ENCODE measurements around the gene EXT2.

EXT2 gene

DNA sequence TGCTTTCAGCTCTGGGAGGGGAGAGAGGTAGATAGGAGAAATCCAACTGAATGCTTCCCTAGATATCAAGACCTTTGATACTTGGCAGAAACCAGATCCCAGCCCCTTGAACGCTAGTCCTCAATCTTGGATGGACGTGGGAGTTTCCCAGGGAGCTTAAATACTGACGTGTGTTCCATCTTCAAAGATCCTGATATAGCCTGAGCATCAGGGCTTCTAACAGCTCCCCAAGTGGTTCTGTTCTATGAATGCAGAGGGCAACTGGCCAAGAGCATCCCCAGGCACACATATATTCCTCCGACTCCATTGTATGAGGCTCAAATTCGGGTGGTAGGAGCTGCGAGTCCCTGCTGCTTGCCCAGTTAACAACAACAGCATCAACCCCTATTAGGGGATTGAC lies 38.1 kb upstream of the EXT2 start:
- in situ Hi-C loops (cut with HindIII; ENCODE audit: low sequenced_read_pairs) = no loop called here
- no peak for DNase-seq (ENCODE audit: low read depth, low spot score)
- H3K4me3 ChIP-seq (ENCODE audit: low read depth, low read length) = no peak overlapping the region
- TF ChIP-seq, protein P1, sequence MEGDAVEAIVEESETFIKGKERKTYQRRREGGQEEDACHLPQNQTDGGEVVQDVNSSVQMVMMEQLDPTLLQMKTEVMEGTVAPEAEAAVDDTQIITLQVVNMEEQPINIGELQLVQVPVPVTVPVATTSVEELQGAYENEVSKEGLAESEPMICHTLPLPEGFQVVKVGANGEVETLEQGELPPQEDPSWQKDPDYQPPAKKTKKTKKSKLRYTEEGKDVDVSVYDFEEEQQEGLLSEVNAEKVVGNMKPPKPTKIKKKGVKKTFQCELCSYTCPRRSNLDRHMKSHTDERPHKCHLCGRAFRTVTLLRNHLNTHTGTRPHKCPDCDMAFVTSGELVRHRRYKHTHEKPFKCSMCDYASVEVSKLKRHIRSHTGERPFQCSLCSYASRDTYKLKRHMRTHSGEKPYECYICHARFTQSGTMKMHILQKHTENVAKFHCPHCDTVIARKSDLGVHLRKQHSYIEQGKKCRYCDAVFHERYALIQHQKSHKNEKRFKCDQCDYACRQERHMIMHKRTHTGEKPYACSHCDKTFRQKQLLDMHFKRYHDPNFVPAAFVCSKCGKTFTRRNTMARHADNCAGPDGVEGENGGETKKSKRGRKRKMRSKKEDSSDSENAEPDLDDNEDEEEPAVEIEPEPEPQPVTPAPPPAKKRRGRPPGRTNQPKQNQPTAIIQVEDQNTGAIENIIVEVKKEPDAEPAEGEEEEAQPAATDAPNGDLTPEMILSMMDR (IDR thresholded peaks at IDR 0.05; ENCODE audit: low read depth, low read length) = peak; percentile 2

DNA sequence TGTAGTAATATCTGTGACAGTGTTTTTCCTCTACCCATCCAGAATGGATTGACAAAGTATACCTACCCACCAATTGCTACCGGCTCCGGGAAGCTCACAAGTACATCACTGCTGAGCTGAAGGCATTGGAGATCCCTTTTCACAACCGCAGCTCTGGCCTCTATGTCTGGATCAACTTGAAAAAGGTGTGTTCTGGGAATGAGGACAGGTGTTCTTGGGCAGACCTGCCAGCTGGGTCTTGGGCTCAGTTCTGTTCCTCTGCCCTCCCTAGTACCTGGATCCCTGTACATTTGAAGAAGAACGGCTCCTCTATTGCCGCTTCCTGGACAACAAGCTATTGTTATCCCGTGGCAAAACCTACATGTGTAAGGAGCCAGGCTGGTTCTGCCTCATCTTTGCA lies 37.2 kb upstream of the EXT2 start:
- H3K4me3 ChIP-seq (ENCODE audit: low read depth, low read length) = no peak overlapping the region
- no peak for DNase-seq (ENCODE audit: low read depth, low spot score)
- in situ Hi-C loops (cut with HindIII; ENCODE audit: low sequenced_read_pairs) = no loop called here
- TF ChIP-seq, protein P1 (IDR thresholded peaks at IDR 0.05; ENCODE audit: low read depth, low read length) = no peak

DNA sequence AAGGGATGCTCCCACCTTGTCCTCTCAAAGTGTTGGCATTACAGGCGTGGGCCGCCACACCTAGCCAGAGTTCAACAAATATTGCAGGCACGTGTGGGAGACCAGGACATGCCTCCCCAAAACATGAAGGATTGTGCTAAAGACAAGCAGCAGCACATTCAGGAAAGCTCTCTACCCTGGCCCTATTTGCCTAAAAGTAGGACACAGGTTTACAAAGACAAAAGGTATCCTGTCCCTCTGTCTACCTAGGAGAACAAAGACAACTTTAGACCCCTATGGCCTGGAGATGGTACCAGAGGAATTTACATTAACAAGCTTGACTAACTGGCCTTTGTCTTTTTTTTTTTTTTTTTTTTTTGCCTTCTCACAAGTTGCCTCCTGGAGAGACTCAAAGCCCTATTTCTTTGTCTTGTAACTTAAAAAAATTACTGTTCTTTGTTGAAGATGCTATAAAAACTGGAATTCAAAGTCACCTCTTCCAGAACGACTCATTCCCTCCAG lies 30.3 kb upstream of the EXT2 start:
- no peak for DNase-seq (ENCODE audit: low read depth, low spot score)
- TF ChIP-seq, protein P1 (IDR thresholded peaks at IDR 0.05; ENCODE audit: low read depth, low read length) = no peak
- in situ Hi-C loops (cut with HindIII; ENCODE audit: low sequenced_read_pairs) = no loop called here
- H3K4me3 ChIP-seq (ENCODE audit: low read depth, low read length) = no peak overlapping the region

DNA sequence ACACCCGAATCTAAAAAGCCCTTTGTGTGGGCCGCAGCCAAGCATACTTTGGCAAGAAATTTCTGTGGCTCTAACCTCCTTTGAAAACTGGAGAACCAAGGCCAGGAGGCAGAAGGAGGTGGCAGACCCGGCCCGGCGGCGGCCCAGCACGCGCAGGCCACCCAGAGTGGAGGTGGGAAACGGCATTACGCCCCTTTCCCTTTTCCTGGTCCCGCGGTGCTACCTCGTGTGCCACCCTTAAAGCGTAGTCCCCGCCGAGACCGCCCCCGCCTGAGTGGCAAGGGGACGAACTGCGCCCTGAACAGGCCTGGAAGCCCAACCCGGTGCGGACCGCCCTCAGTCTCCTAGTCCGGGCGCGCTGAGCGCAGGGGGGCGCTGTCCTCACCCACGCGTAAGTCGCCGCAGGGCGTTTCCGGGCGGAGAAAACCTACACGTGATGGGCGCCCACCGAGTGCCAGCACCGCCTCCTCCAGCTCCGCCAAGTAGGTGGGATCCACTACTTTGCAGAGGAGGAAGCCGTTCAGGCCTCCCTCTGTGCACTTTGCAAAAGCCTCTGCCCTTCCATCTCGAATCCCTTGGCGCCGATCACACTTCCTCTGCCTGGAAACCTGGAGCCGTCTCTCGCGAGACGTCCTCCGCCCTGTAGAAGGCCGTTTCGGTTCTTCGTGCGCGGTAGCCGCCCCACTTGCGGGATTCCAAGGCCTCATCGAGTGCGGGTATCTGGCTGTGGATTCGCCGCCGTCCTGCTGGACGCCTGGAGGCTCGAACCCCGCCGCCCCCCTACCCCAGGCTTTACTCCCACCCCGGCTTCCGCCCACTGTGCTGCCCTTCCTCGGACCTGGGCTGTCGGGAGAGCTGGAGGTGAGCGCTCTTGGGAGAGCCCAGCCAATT lies 29.4 kb upstream of the EXT2 start, which contains the start of gene ACCS:
Gene ACCS, plus strand, starts transcription at position 430 of the 891 bp plus-strand sequence. CDS start 1,358 bp downstream, outside the sequence.
- in situ Hi-C loops (cut with HindIII; ENCODE audit: low sequenced_read_pairs) = no loop called here
- peak within 1 kb of the TSS; percentile 66 for H3K4me3 ChIP-seq (ENCODE audit: low read depth, low read length)
- DNase-seq (ENCODE audit: low read depth, low spot score) = peak; percentile 94
- TF ChIP-seq, protein P1 (IDR thresholded peaks at IDR 0.05; ENCODE audit: low read depth, low read length) = peak; percentile 78

DNA sequence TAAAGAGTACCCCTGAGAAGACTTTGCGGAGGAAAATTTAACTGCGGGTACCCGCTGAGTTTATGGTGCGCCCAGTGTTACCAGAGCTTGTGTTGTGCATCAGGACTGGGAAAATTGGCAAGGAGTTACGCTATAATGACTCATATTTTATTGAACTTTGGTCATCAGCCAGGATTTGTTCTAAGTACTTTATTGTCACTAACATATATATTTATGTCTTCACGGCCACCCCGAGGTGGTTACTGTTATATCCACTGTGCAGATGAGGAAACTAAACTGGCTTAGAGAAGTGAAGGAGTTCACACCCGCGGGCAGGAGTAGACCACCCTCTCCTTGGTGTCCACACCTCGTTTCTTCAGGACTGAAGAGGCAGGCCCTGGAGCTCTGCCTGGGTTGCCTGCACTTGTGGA lies 28.7 kb upstream of the EXT2 start:
- TF ChIP-seq, protein P1 (IDR thresholded peaks at IDR 0.05; ENCODE audit: low read depth, low read length) = no peak
- in situ Hi-C loops (cut with HindIII; ENCODE audit: low sequenced_read_pairs) = no loop called here
- DNase-seq (ENCODE audit: low read depth, low spot score) = peak; percentile 71
- peak overlapping the region; percentile 66 for H3K4me3 ChIP-seq (ENCODE audit: low read depth, low read length)

DNA sequence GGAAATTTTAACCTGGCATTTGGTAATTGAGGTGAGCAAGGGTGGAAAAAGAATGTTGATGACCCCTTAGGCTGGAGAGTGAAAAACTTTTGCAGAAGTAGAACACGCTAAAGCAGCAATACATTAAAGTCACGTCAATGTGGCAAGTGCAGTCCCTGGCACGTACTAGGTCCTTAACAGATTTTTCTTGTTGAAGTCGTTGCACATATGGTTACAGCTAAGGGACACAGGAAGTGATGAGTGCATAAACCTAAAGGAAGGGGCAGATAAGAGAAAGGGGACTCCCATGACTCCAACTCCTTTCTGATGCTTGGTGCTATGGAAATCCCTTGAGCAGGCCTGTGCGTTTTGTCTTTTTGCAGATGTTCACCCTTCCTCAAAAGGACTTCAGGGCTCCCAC lies 28.2 kb upstream of the EXT2 start:
- in situ Hi-C loops (cut with HindIII; ENCODE audit: low sequenced_read_pairs) = no loop called here
- DNase-seq (ENCODE audit: low read depth, low spot score) = no peak
- TF ChIP-seq, protein P1 (IDR thresholded peaks at IDR 0.05; ENCODE audit: low read depth, low read length) = no peak
- no peak overlapping the region for H3K4me3 ChIP-seq (ENCODE audit: low read depth, low read length)

Measured in astrocyte of the spinal cord (primary cell).